Measurements from ENCODE around the gene GSDMA.

GRCh38 chr17:39928858-39929645 is 33.8 kb upstream of the GSDMA start:
- TF ChIP-seq CTCF (IDR thresholded peaks at IDR 0.05) (no peak), POLR2A (IDR thresholded peaks at IDR 0.05) (no peak)
